HEK293 (cell line): ENCODE results near the gene TTC12.

Source experiments
- CTCF ChIA-PET: fragments of 350-600 bp; formaldehyde crosslinking; extraction: SDS; loops from one replicate; lab custom pipeline; 2021; ENCODE audit warnings: antibody characterized with exemption; lab: Yijun Ruan, JAX
- POLR2A ChIA-PET: fragments of 300-600 bp; formaldehyde crosslinking; extraction: SDS; loops from one replicate; lab custom pipeline; 2020; ENCODE audit warnings: antibody characterized with exemption, inconsistent platforms; lab: Yijun Ruan, JAX
- H3K27ac ChIP-seq: fragments of 200-500 bp; sonication (Bioruptor generic); 2 replicates; pipeline ENCODE4 v1.5.1; 2014; ENCODE audit warnings: low read depth, low read length, control low read depth, inconsistent platforms; ENCODE audit errors: extremely low read depth
- H3K36me3 ChIP-seq, 2 experiments: fragments of 200-500 bp in 1 of 2; sonication (Bioruptor generic) in 1 of 2; 1 replicate in 1 of 2; 2 replicates in 1 of 2; pipeline ENCODE4 v1.5.1; 2014 to 2017; ENCODE audit warnings: inconsistent platforms in 2 of 2, low read length in 2 of 2; ENCODE audit not compliant: control insufficient read depth in 2 of 2, insufficient read depth in 1 of 2
- H3K4me1 ChIP-seq: fragments of 200-500 bp; sonication (Bioruptor generic); 2 replicates; pipeline ENCODE4 v1.5.1; 2014; ENCODE audit warnings: mild to moderate bottlenecking, low read length, inconsistent platforms; ENCODE audit not compliant: control insufficient read depth, insufficient read depth
- H3K4me3 ChIP-seq: 2 replicates; pipeline ENCODE4 v1.5.1; 2011; ENCODE audit warnings: low read depth, mild to moderate bottlenecking, control low read depth, low read length, moderate library complexity
- H3K9me3 ChIP-seq: fragments of 200-500 bp; sonication (Bioruptor generic); 2 replicates; pipeline ENCODE4 v1.5.1; 2014; ENCODE audit warnings: low read depth, low read length, inconsistent platforms; ENCODE audit not compliant: control insufficient read depth, insufficient read depth
- EGR2 ChIP-seq: fragments of 450-650 bp; formaldehyde crosslinking; IDR thresholded peaks from 2 replicates; pipeline ENCODE4 v1.5.1; 2016; ENCODE audit warnings: low read depth, missing biosample characterization, missing genetic modification characterization
- FEZF1 ChIP-seq: fragments of 450-650 bp; formaldehyde crosslinking; IDR thresholded peaks from 2 replicates; pipeline ENCODE4 v1.5.1; 2016; ENCODE audit warnings: missing biosample characterization, missing genetic modification characterization
- GLI4 ChIP-seq: fragments of 450-650 bp; formaldehyde crosslinking; IDR thresholded peaks from 2 replicates; pipeline ENCODE4 v1.5.1; 2016; ENCODE audit warnings: missing biosample characterization, missing genetic modification characterization
- KLF10 ChIP-seq: fragments of 450-650 bp; IDR thresholded peaks from 2 replicates; pipeline ENCODE4 v1.5.1; 2018; ENCODE audit warnings: missing biosample characterization, mild to moderate bottlenecking, missing genetic modification characterization
- PRDM1 ChIP-seq: fragments of 450-650 bp; formaldehyde crosslinking; IDR thresholded peaks from 2 replicates; pipeline ENCODE4; 2016; ENCODE audit warnings: missing biosample characterization, missing genetic modification characterization
- YY1 ChIP-seq: fragments of 450-650 bp; formaldehyde crosslinking; IDR thresholded peaks from 2 replicates; pipeline ENCODE4 v1.5.1; 2018; ENCODE audit warnings: missing biosample characterization, missing genetic modification characterization
- ZBTB20 ChIP-seq: fragments of 450-650 bp; formaldehyde crosslinking; IDR thresholded peaks from 2 replicates; pipeline ENCODE4 v1.5.1; 2016; ENCODE audit warnings: missing biosample characterization, missing genetic modification characterization
- ZIC2 ChIP-seq: fragments of 450-650 bp; formaldehyde crosslinking; IDR thresholded peaks from 2 replicates; pipeline ENCODE4 v1.5.1; 2016; ENCODE audit warnings: missing biosample characterization, missing genetic modification characterization
- ZNF121 ChIP-seq: fragments of 450-650 bp; formaldehyde crosslinking; IDR thresholded peaks from 2 replicates; pipeline ENCODE4 v1.5.1; 2016; ENCODE audit warnings: missing biosample characterization, missing genetic modification characterization
- ZNF133 ChIP-seq: fragments of 450-650 bp; formaldehyde crosslinking; IDR thresholded peaks from 2 replicates; pipeline ENCODE4 v1.5.1; 2016; ENCODE audit warnings: missing biosample characterization, missing genetic modification characterization
- ZNF202 ChIP-seq: fragments of 450-650 bp; formaldehyde crosslinking; IDR thresholded peaks from 2 replicates; pipeline ENCODE4 v1.5.1; 2016; ENCODE audit warnings: missing biosample characterization, missing genetic modification characterization, borderline replicate concordance
- ZNF214 ChIP-seq: fragments of 450-650 bp; formaldehyde crosslinking; IDR thresholded peaks from 2 replicates; pipeline ENCODE4 v1.5.1; 2017; ENCODE audit warnings: missing biosample characterization, mild to moderate bottlenecking, missing genetic modification characterization, borderline replicate concordance
- ZNF350 ChIP-seq: fragments of 450-650 bp; formaldehyde crosslinking; IDR thresholded peaks from 2 replicates; pipeline ENCODE4 v1.5.0; 2017; ENCODE audit warnings: missing biosample characterization, mild to moderate bottlenecking, missing genetic modification characterization
- ZNF544 ChIP-seq: fragments of 450-650 bp; formaldehyde crosslinking; IDR thresholded peaks from 2 replicates; pipeline ENCODE4 v1.5.0; 2017; ENCODE audit warnings: missing biosample characterization, missing genetic modification characterization
- ZNF560 ChIP-seq: fragments of 450-650 bp; formaldehyde crosslinking; IDR thresholded peaks from 2 replicates; pipeline ENCODE4 v1.5.1; 2017; ENCODE audit warnings: missing biosample characterization, missing genetic modification characterization, borderline replicate concordance
- ZNF621 ChIP-seq: fragments of 450-650 bp; formaldehyde crosslinking; IDR thresholded peaks from 2 replicates; pipeline ENCODE4 v1.5.1; 2017; ENCODE audit warnings: missing biosample characterization, missing genetic modification characterization
- ZNF707 ChIP-seq: fragments of 450-650 bp; formaldehyde crosslinking; IDR thresholded peaks from 2 replicates; pipeline ENCODE4 v1.5.1; 2016; ENCODE audit warnings: missing biosample characterization, missing genetic modification characterization
- TF ChIP-seq, protein P1 (sequence below): fragments of 450-650 bp; formaldehyde crosslinking; IDR thresholded peaks from 2 replicates; pipeline ENCODE4 v1.5.1; 2017; ENCODE audit warnings: missing biosample characterization, missing genetic modification characterization
- TF ChIP-seq, protein P2 (sequence below): fragments of 450-650 bp; formaldehyde crosslinking; IDR thresholded peaks from 2 replicates; pipeline ENCODE4 v1.5.1; 2017; ENCODE audit warnings: missing biosample characterization, missing genetic modification characterization
- TF ChIP-seq, protein P3 (sequence below): fragments of 450-650 bp; formaldehyde crosslinking; IDR thresholded peaks from 2 replicates; pipeline ENCODE4 v1.5.1; 2016; ENCODE audit warnings: missing biosample characterization, missing genetic modification characterization
- TF ChIP-seq, protein P4 (sequence below): fragments of 450-650 bp; formaldehyde crosslinking; conservative IDR thresholded peaks from 2 replicates; pipeline ENCODE4 v1.5.1; 2016; ENCODE audit warnings: low read depth, missing biosample characterization, missing genetic modification characterization
- TF ChIP-seq, protein P5 (sequence below): fragments of 450-650 bp; formaldehyde crosslinking; IDR thresholded peaks from 2 replicates; pipeline ENCODE4 v1.5.1; 2016; ENCODE audit warnings: missing biosample characterization, missing genetic modification characterization

TTC12 gene

DNA sequence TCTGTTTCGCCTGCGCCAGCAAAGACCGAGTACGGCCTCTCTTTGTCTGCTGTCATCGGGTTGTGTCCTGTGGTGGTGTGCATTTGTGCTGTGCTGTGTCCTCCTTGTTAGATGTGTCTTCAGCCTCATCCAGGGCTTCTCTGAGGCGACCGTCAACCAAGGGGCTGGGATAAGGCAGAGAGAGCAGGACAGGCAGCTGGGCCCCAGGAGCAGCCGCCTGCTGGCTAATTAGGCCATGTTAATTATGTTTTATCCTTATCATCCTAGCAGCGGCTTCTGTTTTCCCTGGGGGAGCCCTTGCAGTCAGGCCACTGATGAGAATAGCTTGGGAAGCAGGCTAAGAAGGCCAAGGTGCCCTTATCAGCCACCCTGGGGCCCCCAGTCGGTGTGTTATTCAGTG is 40.7 kb upstream of the TTC12 start (continued):
- no peak for TF ChIP-seq ZNF560 (tag by site-specific recombination)
- TF ChIP-seq, protein P1, sequence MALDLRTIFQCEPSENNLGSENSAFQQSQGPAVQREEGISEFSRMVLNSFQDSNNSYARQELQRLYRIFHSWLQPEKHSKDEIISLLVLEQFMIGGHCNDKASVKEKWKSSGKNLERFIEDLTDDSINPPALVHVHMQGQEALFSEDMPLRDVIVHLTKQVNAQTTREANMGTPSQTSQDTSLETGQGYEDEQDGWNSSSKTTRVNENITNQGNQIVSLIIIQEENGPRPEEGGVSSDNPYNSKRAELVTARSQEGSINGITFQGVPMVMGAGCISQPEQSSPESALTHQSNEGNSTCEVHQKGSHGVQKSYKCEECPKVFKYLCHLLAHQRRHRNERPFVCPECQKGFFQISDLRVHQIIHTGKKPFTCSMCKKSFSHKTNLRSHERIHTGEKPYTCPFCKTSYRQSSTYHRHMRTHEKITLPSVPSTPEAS (tag by site-specific recombination) = no peak
- TF ChIP-seq KLF10 (tag by site-specific recombination) = no peak
- no peak for TF ChIP-seq PRDM1 (tag by site-specific recombination)
- no peak for TF ChIP-seq GLI4 (tag by site-specific recombination)
- TF ChIP-seq ZNF214 (tag by site-specific recombination) = no peak

DNA sequence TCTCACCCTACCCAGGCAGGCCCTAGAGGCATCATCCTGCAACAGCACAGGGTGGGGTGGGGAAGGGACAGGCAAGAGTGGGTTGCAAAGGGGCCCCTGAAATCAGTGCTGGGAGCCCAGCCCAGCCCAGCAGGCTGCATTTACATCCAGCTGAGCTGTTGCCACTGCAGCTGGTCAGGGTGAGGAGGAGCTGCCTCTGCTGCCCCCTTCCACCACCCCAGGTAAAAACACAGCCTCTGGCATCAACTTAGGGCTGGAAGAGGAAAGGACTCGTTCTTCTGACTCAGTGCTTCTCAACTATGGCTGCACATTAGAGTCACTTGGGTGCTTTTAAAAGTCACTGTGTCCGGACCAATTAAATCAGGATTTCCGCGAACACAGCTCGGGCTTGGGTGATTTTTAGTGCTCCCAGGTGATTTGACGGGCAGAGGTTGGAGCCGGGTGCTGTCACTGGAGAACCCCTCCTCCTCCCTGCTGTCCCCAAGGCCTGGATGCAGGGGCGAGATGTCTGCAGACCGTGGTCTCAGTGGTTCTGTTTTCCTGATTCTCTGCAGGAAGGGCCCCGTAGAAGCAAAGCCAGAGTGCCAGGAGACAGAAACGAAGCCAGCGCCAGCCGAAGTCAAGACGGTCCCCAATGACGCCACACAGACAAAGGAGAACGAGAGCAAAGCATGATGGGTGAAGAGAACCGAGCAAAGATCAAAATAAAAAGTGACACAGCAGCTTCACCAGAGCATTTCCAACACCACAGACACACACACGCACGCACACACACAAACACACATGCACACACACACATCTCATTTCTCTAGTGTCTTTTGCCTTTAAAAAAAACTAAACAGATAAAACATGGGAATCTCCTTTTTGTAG is 39.4 kb upstream of the TTC12 start:
- Histone ChIP-seq H3K4me1 (no peaks in the 10 kb centered on the region), H3K27ac (no peak overlapping the region), H3K36me3 (peaks cover 0 to 2% of the 10 kb centered on the region in 2 experiments; a peak in 1 of 3 replicates), H3K9me3 (no peaks in the 10 kb centered on the region), H3K4me3 (no peak overlapping the region)
- ChIA-PET CTCF (interaction anchor here (0.6 to 1.4 kb wide), 4 partner anchors 9 to 732 kb away, joined by 3 to 5 read pairs (median 4); no protein-coding TSS in a partner anchor), POLR2A (interaction anchor here (1.2 kb wide), 1 partner anchor 306 kb away, joined by 3 read pairs; no protein-coding TSS in a partner anchor)
- TF ChIP-seq ZIC2 (tag by site-specific recombination) (peak; percentile 30), FEZF1 (no peak), ZBTB20 (tag by site-specific recombination) (no peak)
- TF ChIP-seq, protein P2, sequence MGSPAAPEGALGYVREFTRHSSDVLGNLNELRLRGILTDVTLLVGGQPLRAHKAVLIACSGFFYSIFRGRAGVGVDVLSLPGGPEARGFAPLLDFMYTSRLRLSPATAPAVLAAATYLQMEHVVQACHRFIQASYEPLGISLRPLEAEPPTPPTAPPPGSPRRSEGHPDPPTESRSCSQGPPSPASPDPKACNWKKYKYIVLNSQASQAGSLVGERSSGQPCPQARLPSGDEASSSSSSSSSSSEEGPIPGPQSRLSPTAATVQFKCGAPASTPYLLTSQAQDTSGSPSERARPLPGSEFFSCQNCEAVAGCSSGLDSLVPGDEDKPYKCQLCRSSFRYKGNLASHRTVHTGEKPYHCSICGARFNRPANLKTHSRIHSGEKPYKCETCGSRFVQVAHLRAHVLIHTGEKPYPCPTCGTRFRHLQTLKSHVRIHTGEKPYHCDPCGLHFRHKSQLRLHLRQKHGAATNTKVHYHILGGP (tag by site-specific recombination) = no peak
- TF ChIP-seq, protein P1 (tag by site-specific recombination) = peak; percentile 27; the same call in 1 of the 2 replicates
- TF ChIP-seq, protein P3, sequence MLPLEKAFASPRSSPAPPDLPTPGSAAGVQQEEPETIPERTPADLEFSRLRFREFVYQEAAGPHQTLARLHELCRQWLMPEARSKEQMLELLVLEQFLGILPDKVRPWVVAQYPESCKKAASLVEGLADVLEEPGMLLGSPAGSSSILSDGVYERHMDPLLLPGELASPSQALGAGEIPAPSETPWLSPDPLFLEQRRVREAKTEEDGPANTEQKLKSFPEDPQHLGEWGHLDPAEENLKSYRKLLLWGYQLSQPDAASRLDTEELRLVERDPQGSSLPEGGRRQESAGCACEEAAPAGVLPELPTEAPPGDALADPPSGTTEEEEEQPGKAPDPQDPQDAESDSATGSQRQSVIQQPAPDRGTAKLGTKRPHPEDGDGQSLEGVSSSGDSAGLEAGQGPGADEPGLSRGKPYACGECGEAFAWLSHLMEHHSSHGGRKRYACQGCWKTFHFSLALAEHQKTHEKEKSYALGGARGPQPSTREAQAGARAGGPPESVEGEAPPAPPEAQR (tag by site-specific recombination) = no peak

DNA sequence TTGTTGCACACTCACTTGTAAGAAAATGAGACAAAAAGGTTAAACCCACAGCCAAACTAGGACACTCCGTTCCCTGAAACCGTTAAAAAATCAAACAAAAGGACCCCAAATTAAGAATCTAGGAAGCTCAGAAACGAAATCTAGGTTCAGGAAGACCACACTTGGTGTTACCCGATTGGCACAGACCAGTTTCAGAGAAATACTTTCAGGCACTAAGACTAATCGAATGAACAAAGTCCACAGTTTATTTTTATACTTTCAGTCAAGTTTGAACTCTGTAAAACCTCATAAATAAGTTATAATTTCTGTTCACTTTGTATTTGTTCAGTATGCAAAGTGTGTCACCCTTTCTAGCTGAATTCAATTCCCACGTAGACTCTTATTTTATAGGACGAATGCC is 38.8 kb upstream of the TTC12 start:
- no peak overlapping the region for H3K4me3 ChIP-seq
- H3K36me3 ChIP-seq = peaks cover 0 to 2% of the 10 kb centered on the region in 2 experiments; a peak in 1 of 3 replicates
- ChIA-PET POLR2A (no interaction called here), CTCF (interaction anchor here (1.2 to 1.4 kb wide), 2 partner anchors 8 to 14 kb away, joined by 4 to 5 read pairs; no protein-coding TSS in a partner anchor)
- no peak overlapping the region for H3K27ac ChIP-seq
- no peaks in the 10 kb centered on the region for H3K9me3 ChIP-seq
- no peaks in the 10 kb centered on the region for H3K4me1 ChIP-seq
- TF ChIP-seq ZNF133 (no peak), YY1 (tag by site-specific recombination) (no peak), ZNF350 (no peak), ZNF202 (no peak), ZNF544 (tag by site-specific recombination) (no peak), EGR2 (tag by site-specific recombination) (no peak), ZNF707 (tag by site-specific recombination) (no peak), ZNF121 (tag by site-specific recombination) (no peak), ZNF621 (tag by site-specific recombination) (no peak)
- TF ChIP-seq, protein P4, sequence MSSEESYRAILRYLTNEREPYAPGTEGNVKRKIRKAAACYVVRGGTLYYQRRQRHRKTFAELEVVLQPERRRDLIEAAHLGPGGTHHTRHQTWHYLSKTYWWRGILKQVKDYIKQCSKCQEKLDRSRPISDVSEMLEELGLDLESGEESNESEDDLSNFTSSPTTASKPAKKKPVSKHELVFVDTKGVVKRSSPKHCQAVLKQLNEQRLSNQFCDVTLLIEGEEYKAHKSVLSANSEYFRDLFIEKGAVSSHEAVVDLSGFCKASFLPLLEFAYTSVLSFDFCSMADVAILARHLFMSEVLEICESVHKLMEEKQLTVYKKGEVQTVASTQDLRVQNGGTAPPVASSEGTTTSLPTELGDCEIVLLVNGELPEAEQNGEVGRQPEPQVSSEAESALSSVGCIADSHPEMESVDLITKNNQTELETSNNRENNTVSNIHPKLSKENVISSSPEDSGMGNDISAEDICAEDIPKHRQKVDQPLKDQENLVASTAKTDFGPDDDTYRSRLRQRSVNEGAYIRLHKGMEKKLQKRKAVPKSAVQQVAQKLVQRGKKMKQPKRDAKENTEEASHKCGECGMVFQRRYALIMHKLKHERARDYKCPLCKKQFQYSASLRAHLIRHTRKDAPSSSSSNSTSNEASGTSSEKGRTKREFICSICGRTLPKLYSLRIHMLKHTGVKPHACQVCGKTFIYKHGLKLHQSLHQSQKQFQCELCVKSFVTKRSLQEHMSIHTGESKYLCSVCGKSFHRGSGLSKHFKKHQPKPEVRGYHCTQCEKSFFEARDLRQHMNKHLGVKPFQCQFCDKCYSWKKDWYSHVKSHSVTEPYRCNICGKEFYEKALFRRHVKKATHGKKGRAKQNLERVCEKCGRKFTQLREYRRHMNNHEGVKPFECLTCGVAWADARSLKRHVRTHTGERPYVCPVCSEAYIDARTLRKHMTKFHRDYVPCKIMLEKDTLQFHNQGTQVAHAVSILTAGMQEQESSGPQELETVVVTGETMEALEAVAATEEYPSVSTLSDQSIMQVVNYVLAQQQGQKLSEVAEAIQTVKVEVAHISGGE (tag by site-specific recombination) = no peak
- TF ChIP-seq, protein P5, sequence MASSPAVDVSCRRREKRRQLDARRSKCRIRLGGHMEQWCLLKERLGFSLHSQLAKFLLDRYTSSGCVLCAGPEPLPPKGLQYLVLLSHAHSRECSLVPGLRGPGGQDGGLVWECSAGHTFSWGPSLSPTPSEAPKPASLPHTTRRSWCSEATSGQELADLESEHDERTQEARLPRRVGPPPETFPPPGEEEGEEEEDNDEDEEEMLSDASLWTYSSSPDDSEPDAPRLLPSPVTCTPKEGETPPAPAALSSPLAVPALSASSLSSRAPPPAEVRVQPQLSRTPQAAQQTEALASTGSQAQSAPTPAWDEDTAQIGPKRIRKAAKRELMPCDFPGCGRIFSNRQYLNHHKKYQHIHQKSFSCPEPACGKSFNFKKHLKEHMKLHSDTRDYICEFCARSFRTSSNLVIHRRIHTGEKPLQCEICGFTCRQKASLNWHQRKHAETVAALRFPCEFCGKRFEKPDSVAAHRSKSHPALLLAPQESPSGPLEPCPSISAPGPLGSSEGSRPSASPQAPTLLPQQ (tag by site-specific recombination) = no peak
